ENCODE measurements around the gene KPNA2.
"Not testable (repeated sequence)": the region's sequence is repeated elsewhere in the genome, so short reads cannot be mapped to it uniquely, and the experiment has no call there.

The KPNA2 gene

GRCh38 chr17:68035523-68036303 lies at the start of gene KPNA2:
KPNA2 (plus strand) TSS chr17:68035735; CDS start chr17:68037133, 1,398 bp downstream.
- peak; percentile 98 to 99 for DNase-seq

DNA sequence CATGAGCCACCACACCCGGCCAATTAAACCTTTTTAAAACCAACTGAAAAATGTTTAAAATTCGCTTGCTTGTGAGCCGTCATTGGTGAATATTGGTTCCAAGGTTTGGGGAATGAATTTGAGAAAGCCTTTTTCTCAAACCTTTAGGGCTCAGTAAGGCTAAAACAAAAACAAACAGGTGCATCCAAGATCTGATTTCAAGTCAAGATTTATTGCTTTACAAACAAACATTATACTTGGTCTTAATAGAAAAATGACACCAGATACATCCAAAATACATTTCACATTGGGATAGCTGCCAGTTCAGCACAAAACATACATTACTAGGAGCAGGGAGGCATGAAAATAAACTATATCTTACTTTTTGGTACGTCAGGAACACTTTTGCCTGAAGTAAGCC lies 44.6 kb upstream of the KPNA2 start:
- DNase-seq, result peak in 1 of 2 experiments; percentile 13

- DNase-seq, result no peak
Observed at GRCh38 chr17:67992548-67993152, 42.9 kb upstream of the KPNA2 start.

DNA sequence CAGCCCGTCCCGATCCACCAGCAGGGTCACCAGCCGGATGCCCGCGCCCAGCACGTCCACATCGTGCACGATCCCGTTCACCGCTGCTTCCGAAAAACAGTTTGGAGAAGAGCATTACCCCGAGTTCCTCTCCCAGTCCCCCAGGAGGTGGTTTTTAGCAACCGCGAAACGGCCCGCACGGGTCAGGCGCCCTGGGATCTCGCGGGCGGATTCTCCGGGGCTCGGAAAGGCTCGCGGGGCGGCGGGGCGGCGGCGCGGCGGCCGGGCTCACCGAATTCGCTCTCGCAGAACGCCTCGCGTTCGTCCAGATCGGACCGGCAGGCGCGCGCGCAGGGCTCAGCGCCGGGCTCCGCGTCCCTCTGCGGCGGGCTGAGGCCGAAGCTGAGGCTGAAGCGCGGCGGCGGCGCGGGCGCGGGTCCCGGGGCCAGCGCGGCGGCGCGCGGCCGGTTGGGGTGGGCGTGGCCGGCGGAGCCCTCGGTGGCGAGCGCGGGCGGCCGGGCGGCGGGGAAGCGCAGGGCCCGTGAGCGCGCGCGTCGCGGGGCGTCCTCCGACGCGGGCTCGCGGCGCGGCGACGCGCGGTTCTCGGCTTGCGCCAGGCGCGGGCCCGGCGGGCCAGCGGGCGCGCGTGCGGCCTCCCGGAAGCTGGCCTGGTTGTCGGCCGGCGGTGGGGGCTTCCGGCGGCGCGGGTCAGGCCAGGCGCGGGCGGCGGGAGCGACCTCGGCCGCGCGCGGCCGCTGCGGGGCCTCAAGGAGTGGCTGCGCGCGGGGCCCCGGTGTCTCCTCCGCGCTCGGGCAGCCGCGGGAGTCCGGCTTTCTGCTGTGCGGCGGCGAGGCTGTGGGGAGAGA lies 42.2 kb upstream of the KPNA2 start:
- peak; percentile 60 to 80 for DNase-seq

GRCh38 chr17:67993998-67994361 lies 41.6 kb upstream of the KPNA2 start:
- DNase-seq, result no peak

GRCh38 chr17:67994817-67995569 lies 40.5 kb upstream of the KPNA2 start:
- DNase-seq, result no peak

GRCh38 chr17:67995570-67996263 lies 39.8 kb upstream of the KPNA2 start:
- no peak for DNase-seq

DNA sequence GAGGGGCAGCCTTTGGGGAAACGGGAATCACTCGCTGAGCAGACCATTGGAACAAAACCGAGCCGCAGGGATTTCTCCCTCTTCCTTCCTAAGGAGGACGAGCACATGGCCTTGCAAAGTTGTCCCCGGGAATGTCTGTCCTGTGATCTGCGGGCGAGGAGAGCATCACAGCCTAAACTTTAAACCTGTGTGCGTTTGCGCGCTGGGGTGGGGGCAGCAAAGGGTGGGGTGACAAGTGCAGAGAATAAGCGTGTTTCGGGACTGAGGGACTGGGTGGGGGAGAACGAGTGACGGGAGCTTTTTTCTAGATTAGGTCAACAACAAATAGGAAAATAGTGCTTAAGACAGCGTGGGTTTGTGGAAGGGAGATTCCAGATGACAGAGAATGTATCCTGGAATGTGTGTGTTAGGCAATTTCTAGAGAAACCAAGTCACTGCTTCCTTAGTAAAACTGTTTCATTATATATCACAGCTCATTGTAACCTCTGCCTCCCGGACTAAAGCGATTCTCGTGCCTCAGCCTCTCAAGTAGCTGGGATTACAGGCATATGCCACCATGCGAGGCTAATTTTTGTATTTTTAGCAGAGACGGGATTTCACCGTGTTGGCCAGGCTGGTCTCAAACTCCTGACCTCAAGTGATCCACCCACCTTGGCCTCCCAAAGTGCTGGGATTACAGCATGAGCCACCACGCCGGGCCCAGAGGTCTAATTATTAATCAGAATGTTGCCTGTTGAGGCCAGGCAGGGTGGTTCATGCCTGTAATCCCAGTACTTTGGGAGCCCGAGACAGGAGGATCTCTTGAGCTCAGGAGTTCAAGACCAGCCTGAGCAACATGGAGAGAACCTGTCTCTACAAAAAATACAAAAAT lies 39.0 kb upstream of the KPNA2 start, which contains the start of gene C17orf58:
Gene C17orf58 (minus strand): TSS at position 169 of the 871 bp plus-strand sequence. CDS start 271 bp downstream, outside the sequence.
- not testable (repeated sequence) for DNase-seq

- DNase-seq, result no peak
Observed at GRCh38 chr17:67998466-67998865, 37.1 kb upstream of the KPNA2 start.

DNA sequence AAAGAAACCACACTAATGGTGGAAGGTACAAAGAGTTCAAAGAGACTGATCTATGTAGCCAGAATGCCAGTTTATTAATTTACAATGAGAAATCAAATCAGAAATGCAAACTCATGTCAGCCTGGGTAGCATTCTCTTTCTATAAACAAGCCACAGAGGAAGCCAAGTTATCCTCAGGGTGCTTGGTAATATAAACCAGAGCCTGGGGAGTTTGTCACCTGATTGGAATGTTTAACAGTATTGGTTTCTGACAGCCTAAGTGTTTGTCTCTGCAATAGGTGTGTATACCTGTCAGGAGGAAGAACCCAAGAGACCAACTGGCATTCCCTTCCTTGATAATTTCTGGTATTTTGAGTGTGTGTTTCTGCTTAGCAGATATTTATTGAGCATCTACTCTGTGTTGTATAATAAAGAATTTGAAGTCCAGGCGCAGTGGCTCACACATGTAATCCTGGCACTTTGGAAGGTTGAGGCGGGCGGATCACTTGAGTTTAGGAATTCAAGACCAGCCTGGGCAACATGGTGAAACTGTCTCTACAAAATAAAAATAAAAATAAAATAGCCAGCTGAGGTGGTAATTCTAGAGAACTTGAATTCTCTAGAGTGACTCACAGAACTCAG lies 36.1 kb upstream of the KPNA2 start:
- DNase-seq, result no peak

- DNase-seq, result no peak
Observed at GRCh38 chr17:68004201-68004600, 31.3 kb upstream of the KPNA2 start.

GRCh38 chr17:68006797-68007196 lies 28.7 kb upstream of the KPNA2 start:
- DNase-seq, result no peak

GRCh38 chr17:68011199-68011665 lies 24.3 kb upstream of the KPNA2 start:
- DNase-seq, result peak; percentile 26 to 44

DNA sequence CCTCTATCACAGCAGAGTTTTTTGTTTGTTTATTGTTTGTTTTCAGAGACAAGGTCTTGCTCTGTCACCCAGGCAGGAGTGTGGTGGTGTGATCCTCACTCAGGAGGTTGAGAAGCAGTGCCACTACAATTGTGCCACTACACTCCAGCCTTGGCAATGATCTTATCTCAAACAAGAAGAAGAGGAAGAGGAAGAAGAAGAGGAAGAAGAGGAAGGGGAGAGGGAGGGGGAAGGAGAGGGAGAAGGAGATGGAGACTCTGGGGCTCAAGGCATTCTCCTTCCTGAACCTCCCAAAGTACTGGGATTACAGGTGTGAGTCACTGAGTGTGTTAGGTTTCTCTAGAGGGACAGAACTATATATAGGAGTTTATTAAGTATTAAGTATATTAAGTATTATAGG lies 22.1 kb upstream of the KPNA2 start:
- no peak for DNase-seq

DNA sequence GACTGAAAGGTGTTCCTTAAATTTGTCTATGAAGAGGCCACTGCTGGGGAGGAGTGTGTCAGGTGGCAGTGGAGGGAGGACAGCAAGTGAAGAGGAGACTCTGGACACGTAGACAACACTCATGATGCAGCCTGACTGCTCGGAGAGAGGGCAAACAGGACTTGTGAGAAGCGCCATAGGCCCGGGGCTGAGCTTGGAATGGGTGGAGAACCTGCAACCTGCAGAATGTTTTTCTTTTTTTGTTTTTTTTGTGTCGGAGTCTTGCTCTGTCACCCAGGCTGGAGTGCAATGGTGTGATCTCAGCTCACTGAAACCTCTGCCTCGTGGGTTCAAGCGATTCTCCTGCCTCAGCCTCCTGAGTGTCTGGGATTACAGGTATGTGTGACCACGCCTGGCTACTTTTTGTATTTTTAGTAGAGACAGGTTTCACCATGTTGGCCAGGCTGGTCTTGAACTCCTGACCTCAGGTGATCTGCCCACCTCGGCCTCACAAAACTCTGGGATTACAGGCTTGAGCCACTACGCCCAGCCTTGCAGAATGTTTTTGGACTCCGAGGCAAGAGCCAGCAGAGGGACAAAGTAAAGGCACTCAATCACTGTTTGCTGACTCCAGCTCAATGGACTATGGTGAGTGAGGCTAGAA lies 20.3 kb upstream of the KPNA2 start:
- no peak for DNase-seq

- no peak for DNase-seq
Observed at GRCh38 chr17:68016838-68017237, 18.7 kb upstream of the KPNA2 start.

DNA sequence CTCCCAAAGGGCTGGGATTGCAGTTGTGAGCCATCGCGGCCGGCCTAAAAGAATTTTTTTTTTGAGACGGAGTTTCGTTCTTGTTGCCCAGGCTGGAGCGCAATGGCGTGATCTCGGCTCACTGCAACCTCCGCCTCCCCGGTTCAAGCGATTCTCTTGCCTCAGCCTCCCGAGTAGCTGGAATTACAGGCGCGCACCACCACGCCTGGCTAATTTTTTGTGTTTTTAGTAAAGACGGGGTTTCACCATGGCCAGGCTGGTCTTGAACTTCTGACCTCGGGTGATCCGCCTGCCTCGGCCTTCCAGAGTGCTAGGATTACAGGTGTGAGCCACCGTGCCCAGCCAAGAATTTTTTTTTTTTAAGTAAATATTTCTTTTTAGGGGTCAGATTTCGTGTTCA lies 17.0 kb upstream of the KPNA2 start:
- not testable (repeated sequence) for DNase-seq

DNA sequence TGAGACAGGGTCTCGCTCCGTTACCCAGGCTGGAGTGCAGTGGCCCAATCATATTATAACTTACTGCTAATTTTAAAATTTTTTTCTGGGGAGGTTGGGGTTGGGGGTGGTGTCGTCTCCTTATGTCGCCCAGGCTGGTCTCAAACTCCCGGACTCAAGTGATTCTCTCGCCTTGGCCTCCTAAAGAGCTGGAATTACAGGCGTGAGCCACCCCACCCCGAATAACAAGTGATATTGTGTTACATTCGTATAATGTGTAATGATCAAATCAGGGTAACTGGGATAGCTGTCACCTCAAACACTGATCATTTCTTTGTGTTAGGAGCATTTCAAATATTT lies 16.2 kb upstream of the KPNA2 start:
- no peak for DNase-seq

- peak; percentile 79 to 86 for DNase-seq
Observed at GRCh38 chr17:68019675-68020408, 15.7 kb upstream of the KPNA2 start.

Measured in SHP77 (cell line).